A673 (cell line): Measurements from ENCODE around the gene COL4A2. TPM values are rescaled to one million over a fixed set of nuclear protein-coding genes. Genes with fewer than 3 reads are reported as not detected.

Experiments used
- BruUV-seq: library from RNA; stranded (reverse); fragments of 400-500 nt; replicated peaks from 2 replicates; lab custom pipeline; 2021; lab: Mats Ljungman, UMichigan
- CTCF ChIA-PET: fragments of 300-600 bp; sonication (Branson Sonifier 250); formaldehyde crosslinking; loops from one replicate; lab custom pipeline; 2022; ENCODE audit warnings: antibody characterized with exemption; lab: Charles Lee
- POLR2A ChIA-PET: fragments of 300-600 bp; sonication (Branson Sonifier 250); formaldehyde crosslinking; loops from one replicate; lab custom pipeline; 2022; ENCODE audit warnings: antibody characterized with exemption; ENCODE audit not compliant: low non-redundant PET; lab: Charles Lee
- DNase-seq: peaks from one replicate; pipeline ENCODE4 v3.0.0-alpha.2; 2015; ENCODE audit warnings: low spot score
- H3K27ac ChIP-seq: fragments of 200-600 bp; sonication (generic); 2 replicates; pipeline ENCODE4 v1.5.1; 2016; ENCODE audit warnings: mixed run types, low read depth, mild to moderate bottlenecking, mixed read lengths, antibody characterized with exemption, low read length; ENCODE audit not compliant: poor library complexity, severe bottlenecking
- H3K27me3 ChIP-seq: fragments of 200-600 bp; sonication (generic); replicated peaks from 2 replicates; pipeline ENCODE4 v1.6.1; 2017; ENCODE audit warnings: mixed run types, low read depth, mild to moderate bottlenecking, mixed read lengths, antibody characterized with exemption, low read length; ENCODE audit not compliant: insufficient read depth, poor library complexity
- H3K36me3 ChIP-seq: fragments of 200-600 bp; sonication (generic); 2 replicates; pipeline ENCODE4 v1.6.1; 2016; ENCODE audit warnings: mixed run types, mild to moderate bottlenecking, mixed read lengths, antibody characterized with exemption, low read length; ENCODE audit not compliant: insufficient read depth, poor library complexity, severe bottlenecking
- H3K4me1 ChIP-seq: fragments of 200-600 bp; sonication (generic); 2 replicates; pipeline ENCODE4 v1.6.1; 2017; ENCODE audit warnings: mixed run types, mild to moderate bottlenecking, mixed read lengths, antibody characterized with exemption, low read length; ENCODE audit not compliant: insufficient read depth, poor library complexity, severe bottlenecking
- H3K4me3 ChIP-seq: fragments of 200-600 bp; sonication (generic); 2 replicates; pipeline ENCODE4 v1.5.1; 2016; ENCODE audit warnings: low read depth, mixed run types, mild to moderate bottlenecking, mixed read lengths, low read length; ENCODE audit not compliant: poor library complexity, severe bottlenecking
- H3K9me3 ChIP-seq: fragments of 200-600 bp; sonication (generic); 2 replicates; pipeline ENCODE4 v1.6.1; 2016; ENCODE audit warnings: mixed run types, low read depth, mild to moderate bottlenecking, mixed read lengths, antibody characterized with exemption, low read length; ENCODE audit not compliant: poor library complexity, severe bottlenecking
- CTCF ChIP-seq: fragments of 300-800, 200-600 bp; sonication (generic); conservative IDR thresholded peaks from 2 replicates; pipeline ENCODE4 v1.5.1; 2017; ENCODE audit warnings: low read depth, mild to moderate bottlenecking, antibody characterized with exemption, low read length, moderate library complexity, mixed read lengths
- EZH2 ChIP-seq: fragments of 200-600 bp; sonication (generic); IDR thresholded peaks from 2 replicates; pipeline ENCODE4 v1.6.1; 2017; ENCODE audit warnings: borderline replicate concordance, low read depth, mild to moderate bottlenecking, mixed read lengths, antibody characterized with exemption, low read length; ENCODE audit not compliant: poor library complexity, severe bottlenecking
- intact Hi-C: fragments of 100-400 bp; cut with micrococcal nuclease; formaldehyde crosslinking; loops from one replicate; pipeline ENCODE4 v1.10.0; 2022; ENCODE audit not compliant: unreplicated experiment
- total RNA-seq: library from RNA; stranded (reverse); gene quantifications from 2 replicates; pipeline ENCODE4 v1.2.3, GENCODE V29; 2021

The COL4A2 gene
- total RNA-seq, 1 experiment from 2014 or later, result 184 TPM

- no peak overlapping the region for H3K4me3 ChIP-seq
- peaks cover 57% of the 10 kb centered on the region for H3K4me1 ChIP-seq
- POLR2A ChIA-PET, result no interaction called here
- BruUV-seq, result no TSS peak
- H3K36me3 ChIP-seq, result no peaks in the 10 kb centered on the region
- H3K27me3 ChIP-seq, result no peaks in the 10 kb centered on the region
- intact Hi-C loops, result no loop called here
- TF ChIP-seq EZH2 (no peak), CTCF (no peak)
- CTCF ChIA-PET, result no interaction called here
- no peaks in the 10 kb centered on the region for H3K9me3 ChIP-seq
- H3K27ac ChIP-seq, result peak overlapping the region; percentile 54
- peak; percentile 77 for DNase-seq
These were observed 72.8 kb downstream of the COL4A2 start for GRCh38 chr13:110379905-110380341.

- DNase-seq, result no peak
- Histone ChIP-seq H3K4me1 (peaks cover 54% of the 10 kb centered on the region), H3K4me3 (no peak overlapping the region), H3K9me3 (no peaks in the 10 kb centered on the region), H3K27ac (peak overlapping the region; percentile 54), H3K27me3 (no peaks in the 10 kb centered on the region), H3K36me3 (no peaks in the 10 kb centered on the region)
- intact Hi-C loops, result no loop called here
- ChIA-PET CTCF (no interaction called here), POLR2A (no interaction called here)
- BruUV-seq, result no TSS peak
- TF ChIP-seq EZH2, result no peak
- no peak for TF ChIP-seq CTCF
These were observed 73.4 kb downstream of the COL4A2 start for GRCh38 chr13:110380359-110381028.

- POLR2A ChIA-PET, result no interaction called here
- Histone ChIP-seq H3K9me3 (no peaks in the 10 kb centered on the region), H3K36me3 (no peaks in the 10 kb centered on the region), H3K4me3 (no peak overlapping the region), H3K4me1 (peaks cover 49% of the 10 kb centered on the region), H3K27me3 (no peaks in the 10 kb centered on the region), H3K27ac (peak overlapping the region; percentile 27)
- CTCF ChIA-PET, result no interaction called here
- intact Hi-C loops, result no loop called here
- no peak for DNase-seq
- BruUV-seq, result no TSS peak
- TF ChIP-seq CTCF (no peak), EZH2 (no peak)
These were observed 73.9 kb downstream of the COL4A2 start for GRCh38 chr13:110381029-110381360.
